ENCODE measurements around the gene FXN. TPM values are rescaled to one million over a fixed set of nuclear protein-coding genes. Genes with fewer than 3 reads are reported as not detected.

FXN gene
- total RNA-seq, 5 donors from 2014 or later (not counting 1 experiment from before 2014, with no cell fraction given) = 13.1 to 20.3 (median 15.9) TPM

- WGBS (ENCODE audit: insufficient coverage) = 50% methylated on average over 2 of the region's 2 CpGs
- Mint-ChIP-seq H3K4me1 (no peaks in the 10 kb centered on the region), H3K27ac (no peak overlapping the region), H3K27me3 (no peaks in the 10 kb centered on the region), H3K4me3 (no peak overlapping the region), H3K36me3 (peaks cover 38% of the 10 kb centered on the region), H3K9me3 (peaks cover 0 to 12% (median 5%) of the 10 kb centered on the region in 3 donors)
- Histone ChIP-seq H3K27me3 (replicated peaks in 1 of 2; ENCODE audit: control insufficient read depth in 2 of 2, extremely low read depth in 1 of 2, insufficient read depth in 2 of 2, low read length in 1 of 2) (no peaks in the 10 kb centered on the region), H3K9me3 (no peaks in the 10 kb centered on the region), H3K4me1 (ENCODE audit: control insufficient read depth in 1 of 2, extremely low read depth in 1 of 2, insufficient read depth in 2 of 2, low read length in 2 of 2) (no peaks in the 10 kb centered on the region), H3K27ac (ENCODE audit: low read length) (no peak overlapping the region), H3K4me3 (ENCODE audit: control insufficient read depth in 1 of 2, extremely low read depth in 1 of 2, low read length in 1 of 2) (no peak overlapping the region), H3K36me3 (ENCODE audit: control insufficient read depth in 2 of 2, extremely low read depth in 1 of 2, insufficient read depth in 1 of 2, low read length in 1 of 2) (peaks cover 0 to 6% of the 10 kb centered on the region in 2 donors)
- ChIA-PET CTCF (no interaction called here), POLR2A (no interaction called here)
- no peak for ATAC-seq (replicated peaks in 1 of 4)
- no peak for DNase-seq
These were observed 42.5 kb downstream of the FXN start for GRCh38 chr9:69078069-69078468.

- Histone ChIP-seq H3K27ac (ENCODE audit: low read length) (no peak overlapping the region), H3K4me1 (ENCODE audit: control insufficient read depth in 1 of 2, extremely low read depth in 1 of 2, insufficient read depth in 2 of 2, low read length in 2 of 2) (no peaks in the 10 kb centered on the region), H3K27me3 (replicated peaks in 1 of 2; ENCODE audit: control insufficient read depth in 2 of 2, extremely low read depth in 1 of 2, insufficient read depth in 2 of 2, low read length in 1 of 2) (no peaks in the 10 kb centered on the region), H3K4me3 (ENCODE audit: control insufficient read depth in 1 of 2, extremely low read depth in 1 of 2, low read length in 1 of 2) (no peak overlapping the region), H3K9me3 (no peaks in the 10 kb centered on the region), H3K36me3 (ENCODE audit: control insufficient read depth in 2 of 2, extremely low read depth in 1 of 2, insufficient read depth in 1 of 2, low read length in 1 of 2) (peaks cover 0 to 1% of the 10 kb centered on the region in 2 donors)
- ChIA-PET POLR2A (interaction anchor here in 1 of 2 donors (0.6 kb wide), 1 partner anchor 790 kb away, joined by 5 read pairs; no protein-coding TSS in a partner anchor), CTCF (interaction anchor here in 1 of 2 donors (1.2 kb wide), 1 partner anchor 115 kb away, joined by 4 read pairs; no protein-coding TSS in a partner anchor)
- Mint-ChIP-seq H3K36me3 (peaks cover 33% of the 10 kb centered on the region), H3K27ac (no peak overlapping the region), H3K27me3 (no peaks in the 10 kb centered on the region), H3K4me1 (no peaks in the 10 kb centered on the region), H3K4me3 (no peak overlapping the region), H3K9me3 (peaks cover 0 to 12% (median 5%) of the 10 kb centered on the region in 3 donors)
- 0% methylated on average over 1 of the region's 1 CpG for WGBS (ENCODE audit: insufficient coverage)
- ATAC-seq (replicated peaks in 1 of 4) = no peak
- DNase-seq = no peak
These were observed 43.0 kb downstream of the FXN start for GRCh38 chr9:69078581-69078980.

GRCh38 chr9:69079186-69079585, 43.6 kb downstream of the FXN start:
- H3K36me3 ChIP-seq (ENCODE audit: control insufficient read depth in 2 of 2, extremely low read depth in 1 of 2, insufficient read depth in 1 of 2, low read length in 1 of 2) = no peaks in the 10 kb centered on the region
- ATAC-seq (replicated peaks in 1 of 4) = no peak
- H3K27ac ChIP-seq (ENCODE audit: low read length) = no peak overlapping the region
- no peak overlapping the region for H3K27ac Mint-ChIP-seq
- peaks cover 0 to 12% (median 5%) of the 10 kb centered on the region in 3 donors for H3K9me3 Mint-ChIP-seq
- H3K27me3 ChIP-seq (replicated peaks in 1 of 2; ENCODE audit: control insufficient read depth in 2 of 2, extremely low read depth in 1 of 2, insufficient read depth in 2 of 2, low read length in 1 of 2) = no peaks in the 10 kb centered on the region
- no peaks in the 10 kb centered on the region for H3K4me1 Mint-ChIP-seq
- no peaks in the 10 kb centered on the region for H3K9me3 ChIP-seq
- H3K4me3 ChIP-seq (ENCODE audit: control insufficient read depth in 1 of 2, extremely low read depth in 1 of 2, low read length in 1 of 2) = no peak overlapping the region
- no peaks in the 10 kb centered on the region for H3K27me3 Mint-ChIP-seq
- H3K4me3 Mint-ChIP-seq = no peak overlapping the region
- ChIA-PET CTCF (interaction anchor here in 1 of 2 donors (1.2 kb wide), 1 partner anchor 114 kb away, joined by 4 read pairs; no protein-coding TSS in a partner anchor), POLR2A (interaction anchor here in 1 of 2 donors (0.6 kb wide), 1 partner anchor 790 kb away, joined by 5 read pairs; no protein-coding TSS in a partner anchor)
- no peaks in the 10 kb centered on the region for H3K4me1 ChIP-seq (ENCODE audit: control insufficient read depth in 1 of 2, extremely low read depth in 1 of 2, insufficient read depth in 2 of 2, low read length in 2 of 2)
- peaks cover 33% of the 10 kb centered on the region for H3K36me3 Mint-ChIP-seq
- DNase-seq = no peak

GRCh38 chr9:69081261-69081660, 45.7 kb downstream of the FXN start:
- Mint-ChIP-seq H3K4me3 (no peak overlapping the region), H3K36me3 (peaks cover 25% of the 10 kb centered on the region), H3K27me3 (no peaks in the 10 kb centered on the region), H3K4me1 (no peaks in the 10 kb centered on the region), H3K27ac (no peak overlapping the region), H3K9me3 (peaks cover 0 to 12% (median 5%) of the 10 kb centered on the region in 3 donors)
- ATAC-seq (replicated peaks in 1 of 4) = no peak
- Histone ChIP-seq H3K27me3 (replicated peaks in 1 of 2; ENCODE audit: control insufficient read depth in 2 of 2, extremely low read depth in 1 of 2, insufficient read depth in 2 of 2, low read length in 1 of 2) (no peaks in the 10 kb centered on the region), H3K36me3 (ENCODE audit: control insufficient read depth in 2 of 2, extremely low read depth in 1 of 2, insufficient read depth in 1 of 2, low read length in 1 of 2) (no peaks in the 10 kb centered on the region), H3K4me3 (ENCODE audit: control insufficient read depth in 1 of 2, extremely low read depth in 1 of 2, low read length in 1 of 2) (no peak overlapping the region), H3K9me3 (no peaks in the 10 kb centered on the region), H3K27ac (ENCODE audit: low read length) (no peak overlapping the region), H3K4me1 (ENCODE audit: control insufficient read depth in 1 of 2, extremely low read depth in 1 of 2, insufficient read depth in 2 of 2, low read length in 2 of 2) (no peaks in the 10 kb centered on the region)
- ChIA-PET CTCF (no interaction called here), POLR2A (interaction anchor here in 1 of 2 donors (0.6 kb wide), 1 partner anchor 139 kb away, joined by 4 read pairs; no protein-coding TSS in a partner anchor)
- 50% methylated on average over 1 of the region's 4 CpGs for WGBS (ENCODE audit: insufficient coverage)
- no peak for DNase-seq

GRCh38 chr9:69083321-69083720, 47.8 kb downstream of the FXN start:
- no peaks in the 10 kb centered on the region for H3K36me3 ChIP-seq (ENCODE audit: control insufficient read depth in 2 of 2, extremely low read depth in 1 of 2, insufficient read depth in 1 of 2, low read length in 1 of 2)
- ATAC-seq (replicated peaks in 1 of 4) (no peak), DNase-seq (no peak)
- ChIA-PET POLR2A (no interaction called here), CTCF (no interaction called here)
- H3K27me3 Mint-ChIP-seq = no peaks in the 10 kb centered on the region
- no peak overlapping the region for H3K4me3 Mint-ChIP-seq
- no peak overlapping the region for H3K27ac Mint-ChIP-seq
- H3K27me3 ChIP-seq (replicated peaks in 1 of 2; ENCODE audit: control insufficient read depth in 2 of 2, extremely low read depth in 1 of 2, insufficient read depth in 2 of 2, low read length in 1 of 2) = no peaks in the 10 kb centered on the region
- WGBS (ENCODE audit: insufficient coverage) = no CpG with 5 or more reads among the region's 3 CpGs
- no peaks in the 10 kb centered on the region for H3K4me1 ChIP-seq (ENCODE audit: control insufficient read depth in 1 of 2, extremely low read depth in 1 of 2, insufficient read depth in 2 of 2, low read length in 2 of 2)
- H3K4me3 ChIP-seq (ENCODE audit: control insufficient read depth in 1 of 2, extremely low read depth in 1 of 2, low read length in 1 of 2) = no peak overlapping the region
- no peak overlapping the region for H3K27ac ChIP-seq (ENCODE audit: low read length)
- peaks cover 16% of the 10 kb centered on the region for H3K36me3 Mint-ChIP-seq
- H3K4me1 Mint-ChIP-seq = no peaks in the 10 kb centered on the region
- no peaks in the 10 kb centered on the region for H3K9me3 ChIP-seq
- H3K9me3 Mint-ChIP-seq = peaks cover 0 to 12% (median 5%) of the 10 kb centered on the region in 3 donors

- no peak overlapping the region for H3K4me3 Mint-ChIP-seq
- CTCF ChIA-PET = no interaction called here
- H3K36me3 Mint-ChIP-seq = peaks cover 8% of the 10 kb centered on the region
- no peaks in the 10 kb centered on the region for H3K27me3 ChIP-seq (replicated peaks in 1 of 2; ENCODE audit: control insufficient read depth in 2 of 2, extremely low read depth in 1 of 2, insufficient read depth in 2 of 2, low read length in 1 of 2)
- H3K9me3 ChIP-seq = no peaks in the 10 kb centered on the region
- no peaks in the 10 kb centered on the region for H3K27me3 Mint-ChIP-seq
- DNase-seq (no peak), ATAC-seq (replicated peaks in 1 of 4) (no peak)
- POLR2A ChIA-PET = interaction anchor here (0.6 kb wide), 2 partner anchors 9 to 12 kb away, joined by 3 read pairs; no protein-coding TSS in a partner anchor
- H3K4me1 ChIP-seq (ENCODE audit: control insufficient read depth in 1 of 2, extremely low read depth in 1 of 2, insufficient read depth in 2 of 2, low read length in 2 of 2) = no peaks in the 10 kb centered on the region
- H3K9me3 Mint-ChIP-seq = peaks cover 0 to 8% (median 5%) of the 10 kb centered on the region in 3 donors
- no peaks in the 10 kb centered on the region for H3K36me3 ChIP-seq (ENCODE audit: control insufficient read depth in 2 of 2, extremely low read depth in 1 of 2, insufficient read depth in 1 of 2, low read length in 1 of 2)
- WGBS (ENCODE audit: insufficient coverage) = 100% methylated on average over 1 of the region's 5 CpGs
- no peak overlapping the region for H3K27ac Mint-ChIP-seq
- no peak overlapping the region for H3K4me3 ChIP-seq (ENCODE audit: control insufficient read depth in 1 of 2, extremely low read depth in 1 of 2, low read length in 1 of 2)
- no peaks in the 10 kb centered on the region for H3K4me1 Mint-ChIP-seq
- no peak overlapping the region for H3K27ac ChIP-seq (ENCODE audit: low read length)
These were observed 50.2 kb downstream of the FXN start for GRCh38 chr9:69085569-69086283.
